NCI-H2227 treated with DMSO at 0.1 percent for 48 hours (cell line): ENCODE results near the gene HRC.
"Not testable (repeated sequence)": the region's sequence is repeated elsewhere in the genome, so short reads cannot be mapped to it uniquely, and the experiment has no call there.

Experiments
- DNase-seq: peaks from one replicate; lab custom pipeline; 2025; lab: John Stamatoyannopoulos, UW

Gene HRC

GRCh38 chr19:49155005-49155819 is at the start of gene HRC:
Gene HRC, minus strand, starts transcription at chr19:49155396. Its CDS starts 159 bp downstream, at chr19:49155237.
- DNase-seq: no peak

GRCh38 chr19:49201042-49201441 is 45.8 kb upstream of the HRC start:
- DNase-seq: no peak

DNA sequence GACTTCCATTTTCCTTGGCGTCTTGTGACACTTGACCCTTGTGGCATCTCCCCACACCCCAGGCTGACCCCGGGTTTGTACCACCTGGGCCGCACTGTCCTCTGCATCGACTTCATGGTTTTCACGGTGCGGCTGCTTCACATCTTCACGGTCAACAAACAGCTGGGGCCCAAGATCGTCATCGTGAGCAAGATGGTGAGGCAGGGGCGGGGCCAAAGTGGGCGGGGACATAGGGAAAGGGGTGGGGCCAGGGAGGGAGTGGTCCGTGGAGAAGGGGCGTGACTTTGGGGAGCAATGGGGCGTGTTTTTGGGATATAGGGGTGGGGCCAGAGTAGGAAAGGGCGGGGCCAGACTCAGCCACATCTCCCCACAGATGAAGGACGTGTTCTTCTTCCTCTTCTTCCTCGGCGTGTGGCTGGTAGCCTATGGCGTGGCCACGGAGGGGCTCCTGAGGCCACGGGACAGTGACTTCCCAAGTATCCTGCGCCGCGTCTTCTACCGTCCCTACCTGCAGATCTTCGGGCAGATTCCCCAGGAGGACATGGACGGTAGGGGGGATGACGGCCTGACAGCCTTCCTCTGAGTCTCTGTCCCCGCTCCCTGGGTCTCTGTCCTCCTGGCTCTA is 45.2 kb upstream of the HRC start:
- DNase-seq: no peak

DNA sequence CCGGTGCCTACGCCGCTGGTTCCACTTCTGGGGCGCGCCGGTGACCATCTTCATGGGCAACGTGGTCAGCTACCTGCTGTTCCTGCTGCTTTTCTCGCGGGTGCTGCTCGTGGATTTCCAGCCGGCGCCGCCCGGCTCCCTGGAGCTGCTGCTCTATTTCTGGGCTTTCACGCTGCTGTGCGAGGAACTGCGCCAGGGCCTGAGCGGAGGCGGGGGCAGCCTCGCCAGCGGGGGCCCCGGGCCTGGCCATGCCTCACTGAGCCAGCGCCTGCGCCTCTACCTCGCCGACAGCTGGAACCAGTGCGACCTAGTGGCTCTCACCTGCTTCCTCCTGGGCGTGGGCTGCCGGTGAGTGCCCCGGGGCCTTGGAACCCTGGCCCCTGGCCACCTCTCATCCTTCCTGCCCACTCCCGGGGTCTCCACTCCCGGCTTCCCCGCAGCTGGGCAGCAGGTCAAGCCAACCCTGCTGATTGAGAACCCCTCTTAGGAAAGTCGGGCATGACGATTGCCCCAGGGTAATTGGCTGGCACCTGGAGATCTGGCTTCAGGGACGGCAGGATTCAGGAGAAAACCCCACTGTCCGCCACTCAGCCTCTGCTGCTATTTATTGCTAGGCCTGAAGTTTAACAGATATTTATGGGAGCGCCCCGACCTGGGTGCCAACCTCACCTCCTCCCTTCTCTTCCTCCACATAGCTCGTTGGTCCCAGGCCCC is 41.5 kb upstream of the HRC start:
- no peak for DNase-seq

DNA sequence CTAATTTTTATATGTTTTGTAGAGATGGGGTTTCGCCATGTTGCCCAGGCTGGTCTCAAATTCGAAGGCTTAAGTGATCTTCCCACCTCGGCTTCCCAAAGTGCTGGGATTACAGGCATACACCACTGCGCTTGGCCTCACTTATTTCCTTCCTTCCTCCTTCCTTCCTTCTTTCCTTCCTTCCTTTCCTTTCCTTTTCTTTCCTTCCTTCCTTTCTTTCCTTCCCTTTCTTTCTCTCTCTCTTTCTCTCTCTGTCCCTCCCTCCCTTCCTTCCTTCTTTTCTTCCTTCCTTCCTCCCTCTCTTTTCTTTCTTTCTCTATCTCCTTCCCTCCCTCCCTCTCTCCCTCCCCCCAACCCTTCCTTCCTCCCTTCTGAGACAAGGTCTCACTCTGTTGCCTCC is 39.2 kb upstream of the HRC start:
- no peak for DNase-seq

- DNase-seq: no peak
Observed at GRCh38 chr19:49193822-49194394, 38.7 kb upstream of the HRC start.

DNA sequence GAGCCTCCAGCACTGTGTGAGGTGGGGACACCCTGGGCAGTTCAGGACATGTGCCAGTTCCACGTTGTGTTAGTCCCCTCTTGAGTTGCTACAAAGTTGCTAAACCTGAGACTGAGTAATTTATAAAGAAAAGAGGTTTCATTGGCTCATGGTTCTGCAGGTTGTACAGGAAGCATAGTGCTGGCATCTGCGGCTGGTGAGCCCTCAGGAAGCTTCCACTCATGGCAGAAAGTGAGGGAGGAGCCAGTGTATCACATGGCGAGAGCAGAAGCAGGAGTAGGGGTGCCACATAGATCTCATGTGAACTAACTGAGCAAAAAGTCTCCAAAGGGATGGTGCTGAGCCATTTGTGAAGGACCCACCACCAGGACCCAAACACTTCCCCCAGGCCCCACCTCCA is 35.6 kb upstream of the HRC start:
- no peak for DNase-seq

GRCh38 chr19:49189259-49189658 is 34.1 kb upstream of the HRC start:
- no peak for DNase-seq

DNA sequence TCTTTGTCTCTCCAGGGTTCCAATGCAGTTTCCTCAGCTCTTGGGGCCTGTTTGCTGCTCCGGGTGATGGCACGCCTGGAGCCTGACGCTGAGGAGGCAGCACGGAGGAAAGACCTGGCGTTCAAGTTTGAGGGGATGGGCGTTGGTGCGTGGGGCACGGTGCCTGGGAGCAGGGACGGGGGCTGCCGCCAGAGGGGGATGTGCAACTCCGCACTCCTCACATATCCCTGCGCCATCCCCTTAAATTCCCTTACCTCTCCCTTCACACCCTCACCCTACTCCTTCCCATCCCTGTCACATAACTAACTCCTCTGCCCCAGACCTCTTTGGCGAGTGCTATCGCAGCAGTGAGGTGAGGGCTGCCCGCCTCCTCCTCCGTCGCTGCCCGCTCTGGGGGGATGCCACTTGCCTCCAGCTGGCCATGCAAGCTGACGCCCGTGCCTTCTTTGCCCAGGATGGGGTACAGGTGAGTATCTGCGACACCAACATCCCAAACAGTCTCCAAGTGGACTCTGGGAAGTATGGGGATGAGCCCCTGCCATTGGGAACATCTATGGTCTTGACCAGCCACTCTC is 33.5 kb upstream of the HRC start:
- no peak for DNase-seq

DNA sequence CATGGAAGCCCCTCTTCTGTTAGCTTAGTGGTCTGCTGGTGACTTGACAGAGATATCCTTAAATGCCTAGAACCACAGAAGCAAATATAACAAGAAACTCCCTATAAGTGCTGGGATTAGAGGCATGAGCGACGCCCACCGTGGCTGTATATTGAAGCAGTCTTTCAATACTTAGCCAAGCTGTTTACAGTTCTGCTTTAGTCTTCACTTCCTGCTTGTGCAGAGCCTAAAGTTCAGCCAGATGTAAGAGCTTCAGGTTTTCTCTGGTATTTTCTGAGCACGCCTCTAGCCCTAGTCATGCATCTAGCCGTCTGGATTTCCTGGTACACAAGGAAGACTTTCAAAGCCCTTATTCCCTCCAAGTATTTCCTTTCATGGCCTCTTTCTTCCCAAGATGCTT is 30.9 kb upstream of the HRC start:
- no peak for DNase-seq

DNA sequence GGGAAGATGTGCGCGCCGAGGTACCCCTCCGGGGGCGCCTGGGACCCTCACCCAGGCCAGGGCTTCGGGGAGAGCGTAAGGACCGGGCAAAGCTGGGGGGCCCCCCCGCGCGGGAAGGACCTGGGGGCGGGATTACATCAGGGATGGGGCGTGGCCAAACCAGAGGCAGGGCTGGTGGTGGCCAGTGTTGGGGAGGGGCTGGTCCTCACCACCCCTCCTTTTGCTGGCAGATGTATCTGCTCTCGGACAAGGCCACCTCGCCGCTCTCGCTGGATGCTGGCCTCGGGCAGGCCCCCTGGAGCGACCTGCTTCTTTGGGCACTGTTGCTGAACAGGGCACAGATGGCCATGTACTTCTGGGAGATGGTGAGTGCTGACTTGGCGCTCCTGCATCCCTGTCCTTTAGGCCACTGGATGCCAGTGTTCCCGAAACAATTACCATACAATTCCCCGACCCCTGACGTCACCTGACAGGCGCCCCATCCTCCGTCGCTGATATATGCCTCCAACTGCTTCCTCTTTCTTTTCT is 27.7 kb upstream of the HRC start:
- DNase-seq: no peak

DNA sequence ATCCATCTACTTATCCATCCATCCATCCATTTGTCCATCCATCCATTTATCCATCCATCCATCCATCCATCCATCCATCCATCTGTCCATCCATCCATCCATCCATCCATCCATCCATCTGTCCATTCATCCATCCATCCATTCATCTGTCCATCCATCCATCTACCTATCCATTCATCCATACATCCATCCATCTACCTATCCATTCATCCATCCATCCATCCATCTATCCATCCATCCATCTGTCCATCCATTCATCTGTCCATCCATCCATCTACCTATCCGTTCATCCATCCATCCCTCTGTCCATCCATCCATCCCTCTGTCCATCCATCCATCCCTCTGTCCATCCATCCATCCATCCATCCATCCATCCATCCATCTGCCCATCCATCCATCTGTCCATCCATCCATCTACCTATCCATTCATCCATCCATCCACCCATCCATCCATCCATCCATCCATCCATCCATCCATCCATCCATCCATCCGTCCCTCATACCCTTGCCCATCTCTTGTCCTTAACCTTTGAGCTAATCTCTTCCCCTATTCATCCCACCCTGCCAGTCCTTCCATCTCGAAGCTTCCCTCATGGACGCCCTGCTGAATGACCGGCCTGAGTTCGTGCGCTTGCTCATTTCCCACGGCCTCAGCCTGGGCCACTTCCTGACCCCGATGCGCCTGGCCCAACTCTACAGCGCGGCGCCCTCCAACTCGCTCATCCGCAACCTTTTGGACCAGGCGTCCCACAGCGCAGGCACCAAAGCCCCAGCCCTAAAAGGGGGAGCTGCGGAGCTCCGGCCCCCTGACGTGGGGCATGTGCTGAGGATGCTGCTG is 27.0 kb upstream of the HRC start:
- DNase-seq: not testable (repeated sequence)

DNA sequence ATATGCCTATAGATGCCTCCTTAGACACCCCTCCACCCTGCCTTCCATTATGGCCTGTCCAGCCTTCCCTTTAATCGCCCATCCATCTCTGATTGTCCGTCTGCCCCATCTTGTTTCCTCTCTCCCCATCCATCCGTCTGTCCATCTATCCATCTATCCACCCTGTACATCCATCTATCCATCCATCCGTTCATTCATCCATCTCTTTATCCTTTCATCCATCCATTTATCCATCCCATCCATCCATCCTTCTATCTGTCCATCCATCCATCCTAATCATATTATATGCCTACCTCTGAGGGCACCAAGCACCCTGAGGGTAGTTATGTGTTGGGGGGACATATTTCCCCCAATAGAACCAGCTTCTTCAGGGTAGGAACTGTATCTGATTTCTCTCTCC is 25.5 kb upstream of the HRC start:
- DNase-seq: no peak

- DNase-seq: no peak
Observed at GRCh38 chr19:49173198-49173597, 18.0 kb upstream of the HRC start.

DNA sequence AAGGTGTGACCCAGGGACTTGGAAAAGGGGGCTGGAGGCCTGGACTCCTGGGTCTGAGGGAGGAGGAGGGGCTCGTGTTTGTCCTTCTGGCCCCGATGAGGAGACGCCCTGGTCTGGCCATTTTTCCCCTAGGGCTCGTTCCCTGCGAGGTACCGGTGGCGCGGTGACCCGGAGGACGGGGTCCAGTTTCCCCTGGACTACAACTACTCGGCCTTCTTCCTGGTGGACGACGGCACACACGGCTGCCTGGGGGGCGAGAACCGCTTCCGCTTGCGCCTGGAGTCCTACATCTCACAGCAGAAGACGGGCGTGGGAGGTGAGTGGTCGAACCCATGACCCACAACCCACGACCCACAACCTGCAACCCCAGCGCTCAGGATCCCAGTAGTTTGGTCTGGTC is 13.2 kb upstream of the HRC start:
- no peak for DNase-seq

DNA sequence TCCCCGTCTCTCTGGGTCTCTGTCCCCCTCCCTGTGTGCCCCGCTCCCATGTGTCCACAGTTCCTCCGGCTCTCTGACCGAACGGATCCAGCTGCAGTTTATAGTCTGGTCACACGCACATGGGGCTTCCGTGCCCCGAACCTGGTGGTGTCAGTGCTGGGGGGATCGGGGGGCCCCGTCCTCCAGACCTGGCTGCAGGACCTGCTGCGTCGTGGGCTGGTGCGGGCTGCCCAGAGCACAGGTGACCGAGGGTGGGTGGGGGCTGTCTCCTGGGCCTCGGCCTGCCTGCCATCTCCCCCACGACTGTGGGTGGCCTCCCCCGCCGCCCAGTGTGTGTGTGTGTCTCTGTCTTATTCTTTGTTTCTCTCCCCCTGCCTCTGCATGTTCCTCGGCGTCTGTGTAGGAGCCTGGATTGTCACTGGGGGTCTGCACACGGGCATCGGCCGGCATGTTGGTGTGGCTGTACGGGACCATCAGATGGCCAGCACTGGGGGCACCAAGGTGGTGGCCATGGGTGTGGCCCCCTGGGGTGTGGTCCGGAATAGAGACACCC is 12.7 kb upstream of the HRC start:
- no peak for DNase-seq

- DNase-seq: no peak
Observed at GRCh38 chr19:49165865-49166301, 10.7 kb upstream of the HRC start.

DNA sequence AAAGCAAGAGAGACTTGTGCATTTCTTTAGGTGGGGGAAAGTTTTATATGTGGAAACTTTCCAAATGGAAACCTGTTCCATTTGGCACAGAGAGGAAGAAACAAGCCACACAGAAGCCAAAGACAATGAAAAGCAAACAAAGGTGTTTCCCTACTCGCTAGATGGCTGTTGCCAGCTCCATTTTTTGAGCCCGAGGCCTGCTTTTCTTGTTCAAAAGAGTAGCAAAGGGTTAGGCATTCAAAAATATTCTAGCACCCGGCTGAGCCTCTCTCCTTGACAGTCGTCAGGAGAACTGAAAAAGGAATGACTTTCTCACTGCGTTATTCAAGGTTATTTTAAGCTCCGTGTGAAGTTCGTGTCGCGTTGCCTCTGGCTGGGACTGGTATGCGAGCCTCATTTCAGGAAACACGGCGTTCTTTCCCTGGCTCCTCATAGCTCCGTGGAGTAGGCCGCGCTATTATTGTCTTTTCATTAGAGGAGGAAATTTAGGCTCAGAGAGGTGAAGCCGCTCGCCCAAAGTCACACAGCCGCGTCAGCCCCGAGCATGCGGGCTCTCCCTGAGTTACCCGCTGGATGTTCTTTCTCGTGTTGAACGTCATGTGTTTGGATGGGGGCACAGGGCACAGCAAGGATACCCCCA is 10.0 kb upstream of the HRC start:
- no peak for DNase-seq

- DNase-seq: no peak
Observed at GRCh38 chr19:49161987-49162386, 6.8 kb upstream of the HRC start.

- no peak for DNase-seq
Observed at GRCh38 chr19:49160450-49161189, 5.4 kb upstream of the HRC start.
